Mucosa of descending colon (tissue), 3 donors: ENCODE measurements around the gene GRIK3. TPM values are rescaled to one million over a fixed set of nuclear protein-coding genes. Genes with fewer than 3 reads are reported as not detected.

Source experiments
- ATAC-seq: fragments of 200-7000 bp; cut with Tn5 transposase; one replicate; pipeline ENCODE4 v1.9.1; 2020; ENCODE audit warnings: mild to moderate bottlenecking, moderate library complexity
- DNase-seq, 3 donors: peaks; one replicate each; pipeline ENCODE4 v3.0.0-alpha.2; 2020
- H3K36me3 ChIP-seq: fragments of 200-600 bp; one replicate; pipeline ENCODE4 v1.8.0; 2021; ENCODE audit warnings: low read depth, mild to moderate bottlenecking
- H3K4me1 ChIP-seq: fragments of 200-600 bp; one replicate; pipeline ENCODE4 v1.8.0; 2021; ENCODE audit warnings: low read depth, mild to moderate bottlenecking
- H3K4me3 ChIP-seq: fragments of 200-600 bp; one replicate; pipeline ENCODE4 v1.8.0; 2021; ENCODE audit warnings: mild to moderate bottlenecking
- H3K9me3 ChIP-seq: fragments of 200-600 bp; one replicate; pipeline ENCODE4 v1.8.0; 2021; ENCODE audit warnings: mild to moderate bottlenecking
- intact Hi-C, 2 donors: fragments of 100-400 bp; cut with DNase I in 1 of 2; cut with micrococcal nuclease in 1 of 2; formaldehyde crosslinking; loops; one replicate each; pipeline versions ENCODE4 v1.11.0 to v1.11.1; 2022; cut with DNase I, micrococcal nuclease
- total RNA-seq, 3 donors: library from RNA; stranded (reverse); fragmentation: NEBNext Ultra II Directional in 2 of 3; extraction: Animal tissue kit (Norgen Biotek cat#: 25700) in 2 of 3; gene quantifications; one replicate each; pipeline versions ENCODE4 v1.2.1 to v1.2.4, GENCODE V29; 2021 to 2023
- TF ChIP-seq, protein P1 (sequence below): fragments of 200-600 bp; IDR thresholded peaks from one replicate; pipeline ENCODE4 v1.8.0; 2022; ENCODE audit warnings: antibody characterized with exemption, mild to moderate bottlenecking
- donor health status: DM: no; HTN: no; CAD: no; lungs with moderate emphysema.
- donor health status: DM: no; HTN: no; CAD: no.
- donor health status: DM: no; HTN: yes; CAD: no.

The GRIK3 gene
- total RNA-seq, 3 donors from 2014 or later, result 0.41 to 13.6 (median 1.5) TPM

DNA sequence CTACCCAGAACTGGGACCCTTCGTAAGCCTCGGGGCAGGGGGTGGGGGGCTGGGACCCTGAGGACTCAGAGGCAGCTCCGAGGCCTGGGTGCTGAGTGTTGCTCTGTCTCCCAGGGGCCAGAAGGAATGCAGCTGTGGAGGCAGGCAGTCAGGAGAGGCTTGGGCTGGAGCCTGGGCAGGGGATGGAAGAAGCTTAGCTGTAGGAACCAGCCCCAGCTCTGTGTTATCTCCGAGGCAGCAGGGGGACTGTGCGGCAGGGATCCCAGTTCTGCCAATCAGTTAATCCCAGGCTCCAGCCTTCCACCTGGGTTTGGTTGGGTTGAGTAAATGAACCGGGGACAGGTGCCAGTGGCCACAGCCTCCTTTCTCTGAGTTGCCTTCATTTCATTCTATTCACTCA, 8.2 kb upstream of the GRIK3 start:
- ATAC-seq, result no peak
- Histone ChIP-seq H3K9me3 (no peaks in the 10 kb centered on the region), H3K36me3 (no peaks in the 10 kb centered on the region), H3K4me1 (no peaks in the 10 kb centered on the region), H3K4me3 (no peak overlapping the region)
- no peak for DNase-seq
- intact Hi-C loops, result no loop called here
- TF ChIP-seq, protein P1, sequence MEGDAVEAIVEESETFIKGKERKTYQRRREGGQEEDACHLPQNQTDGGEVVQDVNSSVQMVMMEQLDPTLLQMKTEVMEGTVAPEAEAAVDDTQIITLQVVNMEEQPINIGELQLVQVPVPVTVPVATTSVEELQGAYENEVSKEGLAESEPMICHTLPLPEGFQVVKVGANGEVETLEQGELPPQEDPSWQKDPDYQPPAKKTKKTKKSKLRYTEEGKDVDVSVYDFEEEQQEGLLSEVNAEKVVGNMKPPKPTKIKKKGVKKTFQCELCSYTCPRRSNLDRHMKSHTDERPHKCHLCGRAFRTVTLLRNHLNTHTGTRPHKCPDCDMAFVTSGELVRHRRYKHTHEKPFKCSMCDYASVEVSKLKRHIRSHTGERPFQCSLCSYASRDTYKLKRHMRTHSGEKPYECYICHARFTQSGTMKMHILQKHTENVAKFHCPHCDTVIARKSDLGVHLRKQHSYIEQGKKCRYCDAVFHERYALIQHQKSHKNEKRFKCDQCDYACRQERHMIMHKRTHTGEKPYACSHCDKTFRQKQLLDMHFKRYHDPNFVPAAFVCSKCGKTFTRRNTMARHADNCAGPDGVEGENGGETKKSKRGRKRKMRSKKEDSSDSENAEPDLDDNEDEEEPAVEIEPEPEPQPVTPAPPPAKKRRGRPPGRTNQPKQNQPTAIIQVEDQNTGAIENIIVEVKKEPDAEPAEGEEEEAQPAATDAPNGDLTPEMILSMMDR, result no peak

DNA sequence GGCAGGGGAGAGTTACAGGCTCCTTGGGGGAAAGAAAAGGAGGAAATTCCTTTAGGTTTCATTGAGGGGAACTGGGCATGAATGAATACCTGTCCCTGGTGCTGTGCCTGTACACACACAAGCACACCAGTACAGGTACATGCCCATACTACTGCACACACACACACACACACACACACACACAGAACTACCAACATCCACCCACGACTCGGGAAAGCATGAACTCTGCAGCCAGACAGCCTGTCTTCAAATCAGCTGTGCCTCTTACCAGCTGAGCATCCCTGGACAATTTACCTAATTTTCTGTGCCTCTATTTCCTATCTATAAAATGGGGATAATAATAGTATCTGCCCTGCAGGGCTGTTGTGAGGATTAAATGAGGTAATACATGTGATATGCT, 7.2 kb upstream of the GRIK3 start:
- DNase-seq (no peak), ATAC-seq (no peak)
- Histone ChIP-seq H3K36me3 (no peaks in the 10 kb centered on the region), H3K4me1 (no peaks in the 10 kb centered on the region), H3K9me3 (no peaks in the 10 kb centered on the region), H3K4me3 (no peak overlapping the region)
- TF ChIP-seq, protein P1, result no peak
- intact Hi-C loops, result no loop called here

DNA sequence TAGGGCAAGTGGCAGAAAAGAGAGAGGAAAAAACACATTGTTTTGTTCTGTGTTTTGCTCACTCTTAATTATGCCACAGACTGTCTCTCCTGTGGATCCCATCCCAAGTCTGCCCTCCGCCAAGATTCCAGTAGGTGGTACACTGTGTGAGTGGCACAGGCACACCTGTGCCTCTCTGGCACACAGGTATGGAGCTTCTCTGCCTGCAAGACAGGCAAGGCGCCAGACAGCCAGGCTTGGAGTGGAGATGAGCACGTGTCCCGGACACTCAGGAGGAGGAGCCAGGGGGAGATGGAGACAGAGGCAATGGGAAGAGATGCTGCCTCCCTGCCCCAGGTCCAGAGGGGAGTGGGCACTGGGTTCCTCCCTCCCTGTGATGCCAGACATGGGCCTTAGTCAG, 6.5 kb upstream of the GRIK3 start:
- TF ChIP-seq, protein P1, result no peak
- H3K36me3 ChIP-seq, result no peaks in the 10 kb centered on the region
- H3K9me3 ChIP-seq, result no peaks in the 10 kb centered on the region
- H3K4me1 ChIP-seq, result no peaks in the 10 kb centered on the region
- DNase-seq, result no peak
- H3K4me3 ChIP-seq, result no peak overlapping the region
- ATAC-seq, result no peak
- intact Hi-C loops, result no loop called here

DNA sequence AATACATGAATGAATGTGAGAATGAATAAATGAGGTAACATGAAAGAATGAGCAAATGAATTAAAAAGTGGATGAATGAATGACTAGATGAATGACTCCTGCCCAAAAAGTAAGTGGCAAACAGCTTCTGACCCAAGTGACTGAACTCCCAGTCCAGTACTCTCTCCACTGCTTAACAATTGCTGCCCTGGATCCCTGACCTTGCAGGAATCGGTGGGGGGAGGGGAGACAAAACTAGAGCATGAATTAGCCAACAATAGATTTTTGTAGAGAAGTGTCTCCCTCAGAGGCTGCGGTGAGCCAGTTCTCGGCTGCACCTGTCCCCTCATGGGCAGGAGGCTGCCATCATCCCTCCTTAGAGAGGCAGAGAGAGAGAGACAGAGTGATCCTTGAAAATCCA, 5.9 kb upstream of the GRIK3 start:
- Histone ChIP-seq H3K9me3 (no peaks in the 10 kb centered on the region), H3K36me3 (no peaks in the 10 kb centered on the region), H3K4me1 (no peaks in the 10 kb centered on the region), H3K4me3 (no peak overlapping the region)
- TF ChIP-seq, protein P1, result no peak
- DNase-seq (no peak), ATAC-seq (no peak)
- intact Hi-C loops, result no loop called here

DNA sequence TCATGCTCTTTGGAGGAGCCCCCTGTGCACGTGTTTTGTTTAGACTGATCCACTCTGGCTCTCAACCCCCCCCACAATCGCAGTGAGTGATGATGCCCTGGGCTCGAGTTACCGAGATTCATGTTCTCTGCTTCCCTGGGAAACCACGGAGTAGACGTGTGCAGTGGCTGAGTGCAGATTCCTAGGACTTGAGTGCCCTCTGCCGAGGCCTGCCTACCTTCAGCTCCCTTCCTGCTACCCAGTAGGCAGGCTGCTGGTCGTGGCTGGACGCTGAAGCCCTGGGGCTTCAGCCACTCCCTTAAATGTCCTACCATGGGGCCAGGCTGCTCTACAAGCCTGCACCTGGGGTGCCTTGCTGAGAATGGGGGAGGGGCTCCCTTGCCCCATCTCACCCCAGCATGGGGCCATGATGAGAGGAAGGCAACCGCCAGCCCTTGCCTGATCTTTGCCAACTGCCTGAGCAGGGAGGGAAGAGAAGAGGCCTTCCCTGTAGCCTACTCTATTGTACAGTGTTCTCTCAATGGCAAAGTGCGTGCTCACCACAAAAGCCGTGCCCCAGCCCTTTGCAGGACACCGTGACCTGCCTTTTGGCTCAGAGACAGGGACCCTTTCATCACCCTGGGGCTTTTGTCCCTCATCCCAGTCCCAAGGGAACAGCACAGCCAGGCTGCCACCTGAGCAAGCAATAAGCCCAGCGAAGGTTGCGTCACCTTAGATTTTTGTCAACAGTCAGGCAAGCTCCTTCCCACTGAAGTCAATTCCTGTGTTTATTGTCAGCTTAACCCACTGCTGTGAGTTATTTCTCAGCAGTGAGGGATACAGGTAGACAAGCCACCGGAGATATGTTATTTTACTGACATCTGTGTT, 4.1 kb upstream of the GRIK3 start:
- TF ChIP-seq, protein P1, result no peak
- DNase-seq (no peak), ATAC-seq (no peak)
- Histone ChIP-seq H3K36me3 (no peaks in the 10 kb centered on the region), H3K9me3 (no peaks in the 10 kb centered on the region), H3K4me1 (no peaks in the 10 kb centered on the region), H3K4me3 (no peak overlapping the region)
- intact Hi-C loops, result no loop called here
